Thyroid gland (tissue), 4 donors: ENCODE results near the gene DENND1A. TPM values are rescaled to one million over a fixed set of nuclear protein-coding genes. Genes with fewer than 3 reads are reported as not detected.

Experiments used
- DNase-seq, 2 donors: peaks; one replicate each; pipeline ENCODE4 v3.0.0-alpha.2; 2019
- H3K27ac ChIP-seq, 3 donors: fragments of 200-600 bp; sonication (generic); 1 replicate in 2 of 3; 2 replicates in 1 of 3; pipeline ENCODE4 v1.5.1; 2016 to 2019; ENCODE audit warnings: mild to moderate bottlenecking in 1 of 3, moderate library complexity in 1 of 3
- H3K27me3 ChIP-seq: fragments of 200-600 bp; sonication (generic); one replicate; pipeline ENCODE4 v1.5.1; 2019
- H3K36me3 ChIP-seq, 2 donors: fragments of 200-600 bp; sonication (generic); one replicate each; pipeline ENCODE4 v1.5.1; 2016 to 2019
- H3K4me1 ChIP-seq, 2 donors: fragments of 200-600 bp; sonication (generic); one replicate each; pipeline ENCODE4 v1.5.1; 2017 to 2019
- H3K4me3 ChIP-seq, 3 donors: fragments of 200-600 bp; sonication (generic); replicated peaks in 1 of 3; 1 replicate in 2 of 3; 2 replicates in 1 of 3; pipeline ENCODE4 v1.5.1; 2016; ENCODE audit warnings: mild to moderate bottlenecking in 1 of 3
- H3K9me3 ChIP-seq: fragments of 200-600 bp; sonication (generic); one replicate; pipeline ENCODE4 v1.5.1; 2017
- POLR2A ChIP-seq, 2 donors: fragments of 450-650 bp; IDR thresholded peaks; one replicate each; pipeline ENCODE4 v1.6.1; 2017; ENCODE audit warnings: antibody characterized with exemption in 2 of 2, mild to moderate bottlenecking in 2 of 2, moderate library complexity in 1 of 2
- WGBS, 2 donors: methylation state at CpG; one replicate each; pipeline ENCODE4 v1.1.5; 2017; 5-methylcytosine and 5-hydroxymethylcytosine counted together
- intact Hi-C: fragments of 100-400 bp; cut with DNase I; formaldehyde crosslinking; loops from one replicate; pipeline ENCODE4 v1.15.1; 2023
- total RNA-seq, 4 donors: library from RNA; depleted of rRNA; stranded (reverse); fragments of >200 nt; gene quantifications; one replicate each; pipeline ENCODE4 v1.2.3, GENCODE V29; 2016
- TF ChIP-seq, protein P1 (sequence below), 6 experiments: fragments of 200-600 bp in 3 of 6; fragments of 450-650 bp in 3 of 6; sonication (generic) in 3 of 6; IDR thresholded peaks; one replicate each; pipeline ENCODE4 v1.5.1; 2016 to 2019; ENCODE audit warnings: antibody characterized with exemption in 6 of 6, mild to moderate bottlenecking in 2 of 6, inconsistent platforms in 1 of 6, moderate library complexity in 1 of 6

The DENND1A gene
- total RNA-seq, 4 donors from 2014 or later: 18.8 to 34.4 (median 28.2) TPM

DNA sequence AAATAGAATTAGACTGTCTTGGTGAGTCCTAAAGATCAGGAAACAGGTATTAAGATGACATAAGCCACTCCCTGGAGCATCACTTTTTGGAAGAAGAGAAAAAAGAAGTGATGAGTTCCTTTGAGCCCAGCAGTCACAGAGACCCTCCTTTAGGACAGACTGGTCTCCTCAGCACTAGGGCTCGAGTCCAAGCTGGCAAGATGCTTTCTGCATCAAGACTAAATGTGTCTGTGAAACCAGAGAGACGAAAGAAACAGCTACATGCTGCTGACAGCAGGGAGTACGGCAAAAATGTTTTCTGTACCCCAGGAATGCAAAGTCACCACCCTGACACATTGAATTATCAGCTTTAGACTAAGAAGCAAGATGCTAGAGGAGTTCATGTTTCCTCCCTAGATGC, 389.5 kb downstream of the DENND1A start:
- Histone ChIP-seq H3K9me3 (no peaks in the 10 kb centered on the region), H3K4me3 (no peak overlapping the region), H3K27ac (no peak overlapping the region), H3K36me3 (no peaks in the 10 kb centered on the region), H3K4me1 (peaks cover 0 to 12% of the 10 kb centered on the region in 2 donors), H3K27me3 (no peaks in the 10 kb centered on the region)
- no peak for DNase-seq
- TF ChIP-seq, protein P1, sequence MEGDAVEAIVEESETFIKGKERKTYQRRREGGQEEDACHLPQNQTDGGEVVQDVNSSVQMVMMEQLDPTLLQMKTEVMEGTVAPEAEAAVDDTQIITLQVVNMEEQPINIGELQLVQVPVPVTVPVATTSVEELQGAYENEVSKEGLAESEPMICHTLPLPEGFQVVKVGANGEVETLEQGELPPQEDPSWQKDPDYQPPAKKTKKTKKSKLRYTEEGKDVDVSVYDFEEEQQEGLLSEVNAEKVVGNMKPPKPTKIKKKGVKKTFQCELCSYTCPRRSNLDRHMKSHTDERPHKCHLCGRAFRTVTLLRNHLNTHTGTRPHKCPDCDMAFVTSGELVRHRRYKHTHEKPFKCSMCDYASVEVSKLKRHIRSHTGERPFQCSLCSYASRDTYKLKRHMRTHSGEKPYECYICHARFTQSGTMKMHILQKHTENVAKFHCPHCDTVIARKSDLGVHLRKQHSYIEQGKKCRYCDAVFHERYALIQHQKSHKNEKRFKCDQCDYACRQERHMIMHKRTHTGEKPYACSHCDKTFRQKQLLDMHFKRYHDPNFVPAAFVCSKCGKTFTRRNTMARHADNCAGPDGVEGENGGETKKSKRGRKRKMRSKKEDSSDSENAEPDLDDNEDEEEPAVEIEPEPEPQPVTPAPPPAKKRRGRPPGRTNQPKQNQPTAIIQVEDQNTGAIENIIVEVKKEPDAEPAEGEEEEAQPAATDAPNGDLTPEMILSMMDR (IDR thresholded peaks at IDR 0.05): no peak
- TF ChIP-seq POLR2A (IDR thresholded peaks at IDR 0.05): no peak
- intact Hi-C loops: loop anchor here (5.0 kb wide), 2 partner anchors 332 to 502 kb away; no protein-coding TSS in a partner anchor
- 92 to 94% methylated on average over 3 of the region's 3 CpGs for WGBS, 2 donors

DNA sequence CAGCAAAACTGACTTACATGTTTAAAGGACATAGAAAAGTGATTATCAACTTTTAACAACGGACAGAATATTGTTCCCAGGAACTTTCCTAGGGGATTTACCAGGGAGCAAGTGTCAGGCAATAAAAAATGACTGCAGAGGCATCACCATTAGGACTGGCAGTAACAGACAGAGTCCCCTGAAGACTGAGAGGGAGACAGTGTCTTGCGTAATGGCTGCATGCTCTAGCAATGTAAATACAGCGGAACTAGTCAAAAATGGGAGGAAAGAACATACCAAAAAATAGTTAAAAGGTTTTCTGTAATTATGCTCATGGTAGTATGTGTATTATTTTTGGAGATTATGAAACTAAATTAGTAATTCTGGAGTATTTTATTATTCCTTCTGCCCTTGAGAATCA, 392.1 kb downstream of the DENND1A start:
- 86 to 91% methylated on average over 3 of the region's 3 CpGs for WGBS, 2 donors
- no peak for DNase-seq

DNA sequence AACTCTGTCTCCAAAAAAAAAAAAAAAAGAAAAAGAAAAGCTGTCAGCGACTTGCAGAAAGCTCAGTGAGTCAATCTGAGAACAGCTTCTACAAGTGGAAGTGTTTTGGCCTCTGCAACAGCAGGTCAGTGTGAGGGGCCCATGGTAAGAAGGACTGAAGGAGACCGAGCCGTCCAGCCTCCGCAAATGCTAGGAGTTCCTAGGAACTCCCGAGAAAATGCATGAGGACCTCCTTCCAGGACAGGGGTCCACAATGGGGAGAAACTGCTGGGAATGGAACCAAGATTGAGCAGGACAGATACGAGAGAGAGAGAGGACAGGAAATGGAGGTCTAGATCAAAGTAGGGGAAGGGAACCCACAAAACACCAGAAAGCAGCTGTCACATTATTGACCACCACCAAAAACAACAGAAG, 393.5 kb downstream of the DENND1A start:
- TF ChIP-seq, protein P1 (IDR thresholded peaks at IDR 0.05): no peak
- TF ChIP-seq POLR2A (IDR thresholded peaks at IDR 0.05): no peak
- no peak for DNase-seq

More for the DNA sequence above, 392.1 kb downstream of the DENND1A start:
- H3K4me1 ChIP-seq: peaks cover 0 to 12% of the 10 kb centered on the region in 2 donors
- no peaks in the 10 kb centered on the region for H3K9me3 ChIP-seq
- no peak for TF ChIP-seq POLR2A (IDR thresholded peaks at IDR 0.05)
- TF ChIP-seq, protein P1 (IDR thresholded peaks at IDR 0.05): no peak
- H3K27me3 ChIP-seq: no peaks in the 10 kb centered on the region
- H3K36me3 ChIP-seq: no peaks in the 10 kb centered on the region
- no peak overlapping the region for H3K4me3 ChIP-seq
- H3K27ac ChIP-seq: no peak overlapping the region
- intact Hi-C loops: no loop called here

GRCh38 chr9:123534336-123534735, 395.6 kb downstream of the DENND1A start:
- H3K27ac ChIP-seq: no peak overlapping the region
- H3K27me3 ChIP-seq: no peaks in the 10 kb centered on the region
- no peaks in the 10 kb centered on the region for H3K9me3 ChIP-seq
- DNase-seq: no peak
- H3K36me3 ChIP-seq: no peaks in the 10 kb centered on the region
- no peak overlapping the region for H3K4me3 ChIP-seq
- intact Hi-C loops: no loop called here
- TF ChIP-seq POLR2A (IDR thresholded peaks at IDR 0.05): no peak
- TF ChIP-seq, protein P1 (IDR thresholded peaks at IDR 0.05): no peak
- no peaks in the 10 kb centered on the region for H3K4me1 ChIP-seq
- 88 to 92% methylated on average over 2 of the region's 2 CpGs for whole genome bisulfite sequencing, 2 donors

More for the DNA sequence above, 393.5 kb downstream of the DENND1A start:
- no peaks in the 10 kb centered on the region for H3K36me3 ChIP-seq
- intact Hi-C loops: no loop called here
- H3K4me3 ChIP-seq: no peak overlapping the region
- no peak overlapping the region for H3K27ac ChIP-seq
- peaks cover 0 to 2% of the 10 kb centered on the region in 2 donors for H3K4me1 ChIP-seq
- H3K9me3 ChIP-seq: no peaks in the 10 kb centered on the region
- 94% methylated on average over 6 of the region's 6 CpGs for WGBS, 2 donors
- H3K27me3 ChIP-seq: no peaks in the 10 kb centered on the region

- Histone ChIP-seq H3K27me3 (no peaks in the 10 kb centered on the region), H3K4me3 (no peak overlapping the region), H3K9me3 (no peaks in the 10 kb centered on the region), H3K36me3 (no peaks in the 10 kb centered on the region), H3K27ac (no peak overlapping the region), H3K4me1 (peaks cover 0 to 6% of the 10 kb centered on the region in 2 donors)
- WGBS, 2 donors: 74 to 83% methylated on average over 4 of the region's 4 CpGs
- DNase-seq: no peak
- intact Hi-C loops: no loop called here
- no peak for TF ChIP-seq POLR2A (IDR thresholded peaks at IDR 0.05)
- TF ChIP-seq, protein P1 (IDR thresholded peaks at IDR 0.05): no peak
These were observed 399.7 kb downstream of the DENND1A start for GRCh38 chr9:123530244-123530643.
